ENCODE results near the gene ADAMTSL5.
"Not testable (repeated sequence)": the region's sequence is repeated elsewhere in the genome, so short reads cannot be mapped to it uniquely, and the experiment has no call there.

ADAMTSL5 gene

DNA sequence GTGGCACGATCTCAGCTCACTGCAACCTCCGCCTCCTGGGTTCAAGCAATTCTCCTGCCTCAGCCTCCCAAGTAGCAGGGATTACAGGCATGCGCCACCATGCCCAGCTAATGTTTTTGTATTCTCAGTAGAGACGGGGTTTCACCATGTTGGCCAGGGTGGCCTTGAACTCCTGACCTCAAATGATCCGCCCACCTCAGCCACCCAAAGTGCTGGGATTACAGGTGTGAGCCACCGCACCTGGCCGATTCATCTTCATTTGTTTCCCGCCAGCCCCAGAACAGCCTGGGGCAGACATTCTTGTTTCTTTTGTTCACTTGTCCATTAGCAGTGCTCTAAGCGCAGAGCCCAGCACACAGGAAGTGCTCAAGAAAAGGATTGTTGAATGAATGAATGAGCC lies 35.8 kb downstream of the ADAMTSL5 start:
- DNase-seq = not testable (repeated sequence)

DNA sequence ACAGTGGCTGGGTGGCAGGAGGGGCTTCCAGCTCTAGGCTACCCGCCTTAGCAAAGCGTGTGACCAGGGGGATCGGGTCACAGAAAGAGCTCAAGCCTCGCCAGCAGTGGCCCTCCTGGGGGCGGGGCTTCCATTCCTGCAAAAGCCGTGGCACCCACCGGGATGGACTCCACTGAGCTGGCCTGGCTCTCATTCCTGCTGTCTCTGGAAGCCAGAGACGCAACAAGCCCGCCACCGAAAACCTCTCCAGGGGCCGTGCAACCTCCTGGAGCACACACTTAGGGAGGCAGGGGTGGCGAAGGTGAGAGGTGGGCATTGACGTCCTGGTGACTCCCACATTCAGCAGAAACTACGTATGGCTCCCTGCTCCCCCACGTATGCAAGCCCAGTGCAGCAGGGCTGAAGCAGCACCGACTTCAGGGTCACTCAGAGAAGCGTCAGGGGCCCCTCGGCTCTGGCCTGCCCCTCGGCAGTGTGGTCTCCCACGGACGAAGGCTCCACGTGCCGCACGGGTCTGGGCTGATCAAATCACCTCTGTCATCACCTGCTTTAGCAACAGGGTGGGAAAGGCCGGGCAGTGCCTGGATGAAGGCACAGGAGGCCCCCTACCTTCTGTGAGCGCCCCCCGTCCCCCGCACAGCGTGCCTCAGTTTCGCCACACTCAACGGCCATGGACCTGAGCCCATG lies 36.9 kb downstream of the ADAMTSL5 start:
- no peak for DNase-seq

- no peak for DNase-seq
Measured at GRCh38 chr19:1474765-1475351, 38.0 kb downstream of the ADAMTSL5 start.

- DNase-seq = no peak
Measured at GRCh38 chr19:1474011-1474764, 38.6 kb downstream of the ADAMTSL5 start.

DNA sequence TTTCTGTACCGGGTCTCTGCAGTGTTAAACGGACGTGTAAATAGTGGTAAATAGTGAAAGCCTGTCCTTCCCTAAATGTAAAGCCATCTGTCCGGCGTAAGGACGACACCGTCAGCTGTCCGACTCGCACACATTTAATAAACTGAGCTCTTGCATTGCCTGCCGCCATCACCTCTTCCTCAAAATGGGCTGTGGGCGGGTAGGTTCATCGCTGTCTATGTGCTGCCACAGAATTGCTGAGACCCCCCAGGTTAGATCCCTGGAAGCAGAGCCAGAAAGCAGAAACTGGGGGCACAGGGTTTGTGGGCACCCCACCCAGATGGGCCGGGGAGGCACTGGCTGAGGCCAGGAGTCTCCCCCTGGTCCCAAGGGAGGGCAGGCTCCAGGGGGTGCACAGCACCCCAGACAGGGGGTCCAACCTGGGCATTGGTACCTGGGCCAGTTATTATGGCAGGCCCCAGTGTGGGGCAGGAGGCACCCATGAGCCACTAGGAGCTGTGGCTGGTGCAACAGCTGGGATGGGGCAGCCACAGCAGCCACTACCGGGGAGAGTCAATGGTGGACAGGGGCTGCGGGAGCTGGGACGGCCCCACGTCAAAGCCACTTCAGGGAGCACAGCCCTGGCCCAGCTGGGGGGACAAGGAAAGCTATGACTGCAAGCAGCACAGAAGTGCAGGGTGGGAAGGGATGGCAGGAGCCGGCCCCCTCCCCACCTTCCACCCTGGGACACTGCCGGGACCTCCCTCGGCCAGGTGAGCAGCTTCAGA lies 39.6 kb downstream of the ADAMTSL5 start:
- no peak for DNase-seq

- DNase-seq = no peak
Measured at GRCh38 chr19:1472231-1473084, 40.4 kb downstream of the ADAMTSL5 start.

DNA sequence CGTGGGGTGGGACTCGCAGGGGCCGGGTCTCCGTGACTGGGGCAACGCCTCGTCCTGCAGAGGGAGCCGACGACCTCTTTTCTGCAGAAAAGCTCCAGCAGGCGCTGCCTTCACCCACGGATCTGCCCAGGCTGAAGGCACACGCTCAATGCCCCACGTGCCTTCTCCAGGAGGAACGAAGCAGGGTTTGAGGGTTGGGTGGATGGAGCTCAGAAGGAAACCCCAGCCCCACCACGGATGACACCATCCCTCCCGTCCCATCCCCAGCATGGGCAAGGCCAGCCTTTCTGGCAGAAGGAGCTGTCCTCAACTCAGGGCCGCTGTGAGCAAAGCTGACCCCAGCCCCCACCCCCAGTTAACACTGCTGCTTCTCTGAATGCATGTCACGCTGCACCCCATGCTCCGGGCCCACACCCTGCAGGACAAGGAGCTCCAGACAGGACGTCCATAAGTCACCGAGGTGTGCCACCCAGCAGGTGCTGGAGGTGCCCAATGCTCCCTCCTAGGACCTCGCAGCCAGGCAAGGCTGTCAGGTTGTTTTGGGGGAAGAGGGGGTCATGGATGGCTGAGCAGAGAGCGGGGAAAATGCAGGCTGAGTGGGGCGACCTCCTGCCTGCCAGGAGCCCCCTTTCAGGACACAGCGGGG lies 41.2 kb downstream of the ADAMTSL5 start:
- DNase-seq = no peak

DNA sequence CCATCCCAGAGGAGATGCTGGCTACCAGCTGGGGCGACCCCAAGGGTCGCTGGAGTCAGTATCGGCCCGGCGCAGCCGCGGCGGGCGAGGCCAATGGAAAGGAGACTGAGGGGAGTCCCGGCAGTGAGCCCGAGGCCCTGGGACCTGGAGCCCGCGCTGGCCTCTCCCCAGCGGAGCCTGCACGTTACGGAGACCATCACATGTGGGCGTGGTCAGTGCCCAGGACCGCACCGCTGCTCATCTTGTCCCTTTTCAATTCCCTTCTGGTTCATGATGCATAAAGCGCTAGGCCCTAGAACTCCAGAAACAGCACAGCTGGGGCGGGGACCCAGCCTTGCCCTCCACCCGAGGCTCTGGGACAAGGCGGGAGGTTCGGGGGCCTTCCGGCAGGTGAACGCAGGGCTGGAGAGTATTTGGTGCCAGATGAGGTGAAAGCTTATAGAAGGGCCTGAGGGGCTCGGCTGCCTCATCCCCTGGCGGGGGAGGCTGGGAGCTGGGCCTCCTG lies 41.8 kb downstream of the ADAMTSL5 start:
- no peak for DNase-seq

- peak; percentile 72 for DNase-seq
Measured at GRCh38 chr19:1470305-1471009, 42.4 kb downstream of the ADAMTSL5 start.

DNA sequence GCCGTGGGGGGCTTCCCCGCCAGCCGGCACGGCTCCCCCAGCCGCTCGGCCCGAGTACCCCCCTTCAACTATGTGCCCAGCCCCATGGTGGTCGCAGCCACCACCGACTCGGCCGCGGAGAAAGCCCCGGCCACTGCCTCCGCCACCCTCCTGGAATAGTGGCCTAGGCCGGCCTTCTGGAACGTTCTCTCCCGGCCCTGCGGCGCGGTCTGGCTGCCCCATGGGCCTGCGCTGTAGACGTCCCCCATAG lies 42.8 kb downstream of the ADAMTSL5 start:
- no peak for DNase-seq

GRCh38 chr19:1469255-1470054 lies 43.4 kb downstream of the ADAMTSL5 start:
- peak; percentile 16 for DNase-seq

- DNase-seq = no peak
Measured at GRCh38 chr19:1468821-1469254, 44.0 kb downstream of the ADAMTSL5 start.

GRCh38 chr19:1468274-1468820 lies 44.5 kb downstream of the ADAMTSL5 start:
- no peak for DNase-seq

DNA sequence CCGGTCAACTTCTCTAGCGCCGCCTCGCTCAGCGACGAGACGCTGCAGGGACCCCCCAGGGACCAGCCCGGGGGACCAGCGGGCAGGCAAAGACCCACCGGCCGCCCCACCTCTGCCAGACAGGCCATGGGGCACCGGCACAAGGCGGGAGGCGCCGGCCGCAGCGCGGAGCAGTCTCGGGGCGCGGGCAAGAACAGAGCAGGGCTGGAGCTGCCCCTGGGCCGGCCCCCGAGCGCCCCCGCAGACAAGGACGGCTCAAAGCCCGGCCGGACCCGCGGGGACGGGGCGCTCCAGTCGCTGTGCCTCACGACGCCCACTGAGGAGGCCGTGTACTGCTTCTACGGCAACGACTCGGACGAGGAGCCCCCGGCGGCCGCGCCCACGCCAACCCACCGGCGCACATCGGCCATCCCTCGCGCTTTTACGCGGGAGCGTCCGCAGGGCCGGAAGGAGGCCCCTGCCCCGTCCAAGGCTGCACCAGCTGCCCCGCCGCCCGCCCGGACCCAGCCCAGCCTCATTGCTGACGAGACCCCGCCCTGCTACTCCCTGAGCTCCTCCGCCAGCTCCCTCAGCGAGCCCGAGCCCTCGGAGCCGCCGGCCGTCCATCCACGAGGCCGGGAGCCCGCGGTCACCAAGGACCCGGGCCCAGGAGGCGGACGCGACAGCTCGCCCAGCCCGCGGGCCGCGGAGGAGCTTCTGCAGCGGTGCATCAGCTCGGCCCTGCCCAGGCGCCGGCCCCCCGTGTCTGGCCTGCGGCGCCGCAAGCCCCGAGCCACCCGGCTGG lies 45.1 kb downstream of the ADAMTSL5 start:
- DNase-seq = no peak

DNA sequence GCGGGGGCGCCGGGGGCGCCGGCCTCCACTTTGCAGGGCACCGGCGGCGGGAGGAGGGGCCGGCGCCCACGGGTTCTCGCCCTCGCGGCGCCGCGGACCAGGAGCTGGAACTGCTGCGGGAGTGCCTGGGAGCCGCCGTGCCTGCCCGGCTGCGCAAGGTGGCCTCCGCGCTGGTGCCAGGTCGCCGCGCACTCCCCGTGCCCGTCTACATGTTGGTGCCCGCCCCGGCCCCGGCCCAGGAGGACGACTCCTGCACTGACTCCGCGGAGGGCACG lies 45.7 kb downstream of the ADAMTSL5 start:
- no peak for DNase-seq

DNA sequence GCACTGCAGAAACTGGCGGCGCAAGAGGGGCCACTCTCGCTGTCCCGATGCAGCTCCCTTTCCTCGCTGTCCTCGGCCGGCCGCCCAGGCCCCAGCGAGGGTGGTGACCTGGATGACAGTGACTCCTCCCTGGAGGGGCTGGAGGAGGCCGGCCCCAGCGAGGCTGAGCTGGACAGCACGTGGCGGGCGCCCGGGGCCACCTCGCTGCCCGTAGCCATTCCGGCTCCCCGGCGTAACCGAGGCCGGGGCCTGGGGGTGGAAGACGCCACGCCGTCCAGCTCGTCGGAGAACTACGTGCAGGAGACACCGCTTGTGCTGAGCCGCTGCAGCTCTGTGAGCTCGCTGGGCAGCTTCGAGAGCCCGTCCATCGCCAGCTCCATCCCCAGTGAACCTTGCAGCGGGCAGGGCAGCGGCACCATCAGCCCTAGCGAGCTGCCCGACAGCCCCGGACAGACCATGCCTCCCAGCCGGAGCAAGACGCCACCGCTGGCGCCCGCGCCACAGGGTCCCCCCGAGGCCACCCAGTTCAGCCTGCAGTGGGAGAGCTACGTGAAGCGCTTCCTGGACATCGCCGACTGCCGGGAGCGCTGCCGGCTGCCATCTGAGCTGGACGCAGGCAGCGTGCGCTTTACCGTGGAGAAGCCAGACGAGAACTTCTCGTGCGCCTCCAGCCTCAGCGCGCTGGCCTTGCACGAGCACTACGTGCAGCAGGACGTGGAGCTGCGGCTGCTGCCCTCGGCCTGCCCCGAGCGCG lies 46.2 kb downstream of the ADAMTSL5 start:
- DNase-seq = no peak

- DNase-seq = no peak
Measured at GRCh38 chr19:1466018-1466460, 46.8 kb downstream of the ADAMTSL5 start.

DNA sequence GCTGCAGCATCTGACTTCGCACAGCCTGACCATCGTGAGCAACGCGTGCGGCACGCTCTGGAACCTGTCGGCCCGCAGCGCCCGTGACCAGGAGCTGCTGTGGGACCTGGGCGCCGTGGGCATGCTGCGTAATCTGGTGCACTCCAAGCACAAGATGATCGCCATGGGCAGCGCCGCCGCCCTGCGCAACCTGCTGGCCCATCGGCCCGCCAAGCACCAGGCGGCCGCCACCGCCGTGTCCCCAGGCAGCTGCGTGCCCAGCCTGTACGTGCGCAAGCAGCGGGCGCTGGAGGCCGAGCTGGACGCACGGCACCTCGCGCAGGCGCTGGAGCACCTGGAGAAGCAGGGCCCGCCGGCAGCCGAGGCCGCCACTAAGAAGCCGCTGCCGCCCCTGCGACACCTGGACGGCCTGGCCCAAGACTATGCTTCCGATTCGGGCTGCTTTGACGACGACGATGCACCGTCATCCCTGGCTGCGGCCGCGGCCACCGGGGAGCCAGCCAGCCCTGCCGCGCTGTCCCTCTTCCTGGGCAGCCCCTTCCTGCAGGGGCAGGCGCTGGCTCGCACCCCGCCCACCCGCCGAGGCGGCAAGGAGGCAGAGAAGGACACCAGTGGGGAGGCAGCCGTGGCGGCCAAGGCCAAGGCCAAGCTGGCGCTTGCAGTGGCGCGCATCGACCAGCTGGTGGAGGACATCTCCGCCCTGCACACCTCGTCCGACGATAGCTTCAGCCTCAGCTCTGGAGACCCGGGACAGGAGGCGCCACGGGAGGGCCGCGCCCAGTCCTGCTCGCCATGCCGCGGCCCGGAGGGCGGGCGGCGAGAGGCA lies 47.4 kb downstream of the ADAMTSL5 start:
- no peak for DNase-seq

All from activated effector memory CD4-positive, alpha-beta T cell treated with Interleukin-2 at 50 U/mL for 16 hours (primary cell).